AG09309 (cell line): ENCODE measurements around the gene RECQL5.
"Not testable (repeated sequence)": the region's sequence is repeated elsewhere in the genome, so short reads cannot be mapped to it uniquely, and the experiment has no call there.

ENCODE experiments used
- DNase-seq: peaks from one replicate; pipeline ENCODE4 v3.0.0-alpha.2; 2010; ENCODE audit warnings: low read depth
- H3K4me3 ChIP-seq: 2 replicates; pipeline ENCODE4 v1.5.1; 2011; ENCODE audit warnings: mild to moderate bottlenecking, low read depth, low read length, moderate library complexity; ENCODE audit not compliant: control insufficient read depth
- TF ChIP-seq, protein P1 (sequence below): IDR thresholded peaks from 2 replicates; pipeline ENCODE4 v1.5.1; 2011; ENCODE audit warnings: mild to moderate bottlenecking, low read depth, low read length, inconsistent platforms; ENCODE audit not compliant: insufficient read depth, control insufficient read depth; ENCODE audit errors: missing control alignments

RECQL5 gene

DNA sequence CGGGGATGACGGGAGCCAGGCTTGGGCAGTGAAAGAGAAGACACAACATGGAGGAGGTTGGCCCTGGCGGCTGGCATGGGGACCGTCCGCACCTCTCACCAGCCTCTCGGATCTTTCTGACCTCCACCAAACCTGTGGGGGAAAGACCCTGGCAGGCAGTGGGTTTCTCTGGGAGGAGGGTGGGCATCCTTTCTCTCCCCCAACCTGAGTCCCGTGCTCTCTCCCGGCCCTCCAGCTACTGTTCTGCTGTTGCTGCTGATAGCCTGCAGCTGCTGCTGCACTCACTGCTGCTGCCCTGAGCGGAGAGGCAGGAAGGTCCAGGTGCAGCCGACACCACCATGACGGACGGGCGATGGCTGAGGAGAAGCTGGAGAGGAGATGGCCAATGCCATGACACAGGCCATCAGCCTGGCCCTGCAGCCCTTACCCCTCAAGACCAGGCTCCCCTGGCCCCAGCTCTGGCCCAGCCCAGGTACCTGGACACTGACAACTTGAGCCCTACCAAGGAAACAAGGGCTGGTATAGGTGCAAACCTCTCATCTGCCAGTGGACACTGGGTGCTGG is 26.3 kb downstream of the RECQL5 start:
- no peak overlapping the region for H3K4me3 ChIP-seq
- TF ChIP-seq, protein P1, sequence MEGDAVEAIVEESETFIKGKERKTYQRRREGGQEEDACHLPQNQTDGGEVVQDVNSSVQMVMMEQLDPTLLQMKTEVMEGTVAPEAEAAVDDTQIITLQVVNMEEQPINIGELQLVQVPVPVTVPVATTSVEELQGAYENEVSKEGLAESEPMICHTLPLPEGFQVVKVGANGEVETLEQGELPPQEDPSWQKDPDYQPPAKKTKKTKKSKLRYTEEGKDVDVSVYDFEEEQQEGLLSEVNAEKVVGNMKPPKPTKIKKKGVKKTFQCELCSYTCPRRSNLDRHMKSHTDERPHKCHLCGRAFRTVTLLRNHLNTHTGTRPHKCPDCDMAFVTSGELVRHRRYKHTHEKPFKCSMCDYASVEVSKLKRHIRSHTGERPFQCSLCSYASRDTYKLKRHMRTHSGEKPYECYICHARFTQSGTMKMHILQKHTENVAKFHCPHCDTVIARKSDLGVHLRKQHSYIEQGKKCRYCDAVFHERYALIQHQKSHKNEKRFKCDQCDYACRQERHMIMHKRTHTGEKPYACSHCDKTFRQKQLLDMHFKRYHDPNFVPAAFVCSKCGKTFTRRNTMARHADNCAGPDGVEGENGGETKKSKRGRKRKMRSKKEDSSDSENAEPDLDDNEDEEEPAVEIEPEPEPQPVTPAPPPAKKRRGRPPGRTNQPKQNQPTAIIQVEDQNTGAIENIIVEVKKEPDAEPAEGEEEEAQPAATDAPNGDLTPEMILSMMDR: no peak
- DNase-seq: no peak

DNA sequence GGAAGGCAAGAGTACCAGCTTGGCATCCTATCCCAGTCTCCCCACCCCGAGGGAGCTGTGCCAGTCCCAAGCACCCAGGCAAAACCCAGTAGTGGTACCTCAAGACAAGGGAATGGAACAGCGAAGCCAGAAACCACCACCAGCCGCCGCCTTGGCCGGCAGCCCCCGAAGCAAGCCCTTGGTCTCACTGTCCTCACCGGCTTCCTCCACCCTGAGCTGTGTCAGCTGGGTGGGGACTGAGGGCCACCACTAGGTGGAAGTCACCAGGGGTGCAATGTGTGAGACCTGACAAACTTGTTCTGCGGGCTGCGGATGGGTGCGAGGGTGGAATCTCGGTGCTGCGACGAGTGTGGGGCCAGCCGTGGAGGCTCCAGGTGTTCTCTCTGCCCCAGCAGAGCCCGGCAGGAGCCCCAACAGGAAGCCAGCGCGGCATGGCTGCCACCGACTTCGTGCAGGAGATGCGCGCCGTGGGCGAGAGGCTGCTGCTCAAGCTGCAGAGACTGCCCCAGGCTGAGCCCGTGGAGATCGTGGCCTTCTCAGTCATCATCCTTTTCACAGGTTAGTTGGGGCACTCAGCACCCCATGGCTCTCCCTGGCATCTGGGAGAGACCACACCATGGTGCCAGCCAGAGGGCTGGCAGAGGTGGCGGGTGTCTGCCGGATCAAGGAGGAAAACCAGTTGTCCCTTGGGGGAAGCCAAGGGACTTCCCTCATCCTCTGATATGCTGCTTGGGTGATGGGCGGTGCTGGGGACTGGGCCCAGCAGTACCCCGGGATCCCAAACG is 27.0 kb downstream of the RECQL5 start:
- TF ChIP-seq, protein P1: no peak
- DNase-seq: no peak
- no peak overlapping the region for H3K4me3 ChIP-seq

DNA sequence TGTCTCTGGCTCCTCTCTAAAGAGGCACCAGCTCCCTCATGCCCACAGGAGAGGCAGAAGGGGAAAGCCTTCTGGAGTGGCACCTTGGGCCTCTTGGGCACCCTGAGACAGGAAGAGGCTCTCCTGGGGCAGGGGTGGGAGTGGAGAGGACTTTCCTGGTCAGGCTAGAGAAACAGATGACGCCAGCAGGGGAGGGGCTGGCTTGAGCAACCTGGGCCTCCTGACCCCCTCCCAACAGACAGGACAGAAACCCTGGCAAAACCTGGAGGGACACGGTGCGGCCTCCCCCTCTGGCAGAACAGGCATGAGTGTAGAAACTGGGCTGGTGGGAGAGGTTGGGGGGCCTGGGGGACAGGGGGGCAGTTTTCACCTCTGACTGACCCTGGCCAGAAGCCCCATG is 27.6 kb downstream of the RECQL5 start:
- no peak overlapping the region for H3K4me3 ChIP-seq
- no peak for DNase-seq
- TF ChIP-seq, protein P1: no peak

DNA sequence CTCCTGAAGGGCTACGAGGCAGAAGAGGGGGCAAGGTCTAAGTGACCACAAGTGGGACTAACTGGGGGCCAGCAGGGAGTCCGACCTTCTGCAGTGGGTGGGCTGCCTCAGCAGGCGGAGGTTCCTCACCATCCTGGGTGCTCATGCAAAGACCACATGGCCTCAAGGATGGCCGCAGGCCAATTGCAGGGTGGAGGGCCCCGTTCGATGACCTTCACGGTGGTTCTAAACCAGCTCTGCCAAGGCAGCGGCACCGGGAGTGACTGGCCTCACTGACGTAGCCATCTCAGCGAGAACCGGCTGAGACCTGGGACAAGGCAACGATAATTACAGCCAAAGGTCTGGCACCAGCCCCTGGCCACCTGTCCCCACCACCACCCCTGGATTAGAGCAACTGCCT is 28.1 kb downstream of the RECQL5 start:
- no peak overlapping the region for H3K4me3 ChIP-seq
- TF ChIP-seq, protein P1: no peak
- DNase-seq: no peak

DNA sequence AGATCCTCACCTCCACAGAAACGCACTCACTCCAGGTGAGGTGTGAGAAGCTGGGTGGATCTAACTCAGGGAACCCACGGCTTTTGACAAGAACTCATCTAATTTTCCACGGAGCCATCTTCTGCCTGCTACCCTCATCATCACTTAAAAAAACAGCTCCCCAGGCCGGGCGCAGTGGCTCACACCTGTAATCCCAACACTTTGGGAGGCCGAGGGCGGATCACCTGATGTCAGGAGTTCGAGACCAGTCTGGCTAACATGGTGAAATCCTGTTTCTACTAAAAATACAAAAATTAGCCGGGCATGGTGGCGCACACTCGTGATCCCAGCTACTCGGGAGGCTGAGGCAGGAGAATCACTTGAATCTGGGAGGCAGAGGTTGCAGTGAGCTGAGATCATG is 28.9 kb downstream of the RECQL5 start:
- DNase-seq, H3K4me3 ChIP-seq: not testable (repeated sequence)

DNA sequence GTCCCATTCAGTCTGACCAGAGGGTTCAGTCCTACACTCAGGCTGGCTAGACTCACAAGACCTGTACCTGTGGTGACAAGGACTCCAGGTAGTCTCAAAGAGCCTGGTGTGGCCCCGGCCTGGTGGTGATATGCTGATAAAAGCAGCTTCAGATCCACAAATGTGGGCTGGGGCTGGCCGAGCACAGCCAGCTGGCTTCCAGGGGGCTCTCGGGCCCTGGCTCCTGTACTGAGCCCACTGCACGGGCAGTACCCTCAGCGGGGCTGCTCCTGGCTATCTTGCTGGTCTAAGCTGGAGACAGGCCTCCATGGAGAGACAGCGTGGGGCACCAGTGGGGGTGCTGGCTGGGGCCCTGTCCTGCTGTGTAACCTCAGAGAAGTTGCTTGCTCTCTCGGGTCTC is 29.4 kb downstream of the RECQL5 start:
- H3K4me3 ChIP-seq: no peak overlapping the region
- TF ChIP-seq, protein P1: no peak
- no peak for DNase-seq

DNA sequence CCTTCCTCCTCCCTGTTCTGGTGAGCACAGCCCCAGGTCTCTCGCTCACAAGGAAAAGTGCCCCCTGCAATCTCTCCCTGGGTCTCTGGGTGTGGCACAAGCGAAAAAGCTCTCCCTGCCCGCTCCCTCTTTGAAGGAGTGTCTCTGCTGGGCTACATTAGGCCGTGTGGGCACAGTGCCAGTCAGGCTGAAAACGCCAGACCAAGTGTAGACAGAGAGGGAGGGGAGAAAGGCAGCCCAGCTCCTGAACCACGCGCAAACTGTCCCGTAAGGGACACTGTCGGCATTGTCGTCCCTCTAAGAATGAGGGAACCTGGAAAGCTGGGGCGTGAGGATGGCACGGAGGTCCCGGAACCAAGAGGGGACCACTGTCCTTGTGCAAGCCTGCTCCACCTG is 29.8 kb downstream of the RECQL5 start:
- H3K4me3 ChIP-seq: no peak overlapping the region
- DNase-seq: no peak
- TF ChIP-seq, protein P1: no peak
